Endothelial cell of umbilical vein (primary cell): ENCODE measurements around the gene GRAMD4. TPM values are rescaled to one million over a fixed set of nuclear protein-coding genes. Genes with fewer than 3 reads are reported as not detected.

Experiments used
- BruUV-seq: library from RNA; stranded (reverse); fragments of 400-500 nt; replicated peaks from 2 replicates; lab custom pipeline; 2021; lab: Mats Ljungman, UMichigan
- CTCF ChIA-PET: fragments of 300-600, 350-600 bp; sonication (Branson Sonifier 250); formaldehyde crosslinking; loops from one replicate; lab custom pipeline; 2021; ENCODE audit warnings: antibody characterized with exemption, inconsistent platforms; lab: Charles Lee
- POLR2A ChIA-PET: fragments of 300-600, 350-600 bp; sonication (Branson Sonifier 250); formaldehyde crosslinking; loops from one replicate; lab custom pipeline; 2021; ENCODE audit warnings: antibody characterized with exemption, inconsistent platforms; lab: Charles Lee
- DNase-seq: peaks from one replicate; pipeline ENCODE4 v3.0.0-alpha.2; 2011; ENCODE audit warnings: low read depth, low spot score
- FAIRE-seq: peaks from 2 replicates; lab custom pipeline; 2011; peaks lifted over from hg19 to GRCh38; lab: Jason Lieb, UNC
- H2AFZ ChIP-seq: 2 replicates; pipeline ENCODE4 v1.6.0; 2012; ENCODE audit warnings: low read depth, low read length, control low read depth, inconsistent platforms
- H3K27ac ChIP-seq: 2 replicates; pipeline ENCODE4 v1.5.1; 2011; ENCODE audit warnings: low read depth, mild to moderate bottlenecking, control low read depth, low read length, moderate library complexity; ENCODE audit not compliant: insufficient read depth
- H3K27me3 ChIP-seq, 2 experiments: 2 replicates each; pipeline versions ENCODE4 v1.6.0 to v1.6.1; 2011; ENCODE audit warnings: low read length in 2 of 2, mixed read lengths in 1 of 2; ENCODE audit not compliant: control insufficient read depth in 2 of 2, insufficient read depth in 2 of 2
- H3K36me3 ChIP-seq, 2 experiments: 2 replicates in 1 of 2; 3 replicates in 1 of 2; pipeline ENCODE4 v1.5.1; 2011; ENCODE audit warnings: low read length in 2 of 2, mild to moderate bottlenecking in 1 of 2, moderate library complexity in 1 of 2; ENCODE audit not compliant: control insufficient read depth in 2 of 2, insufficient read depth in 2 of 2; ENCODE audit errors: extremely low read depth in 1 of 2
- H3K4me1 ChIP-seq: 3 replicates; pipeline ENCODE4 v1.5.1; 2011; ENCODE audit warnings: mild to moderate bottlenecking, low read length; ENCODE audit not compliant: control insufficient read depth, insufficient read depth; ENCODE audit errors: extremely low read depth
- H3K4me2 ChIP-seq: 2 replicates; pipeline ENCODE4 v1.6.1; 2011; ENCODE audit warnings: low read length, control low read depth, mixed read lengths; ENCODE audit not compliant: insufficient read depth
- H3K4me3 ChIP-seq, 3 experiments: fragments of 200-600 bp in 1 of 3; sonication (generic), shearing (Covaris generic) in 1 of 3; replicated peaks in 1 of 3; 2 replicates each; pipeline ENCODE4 v1.5.1; 2011 to 2016; ENCODE audit warnings: control low read depth in 3 of 3, low read length in 3 of 3, mild to moderate bottlenecking in 2 of 3, inconsistent platforms in 1 of 3, low read depth in 1 of 3, moderate library complexity in 1 of 3; ENCODE audit not compliant: insufficient read depth in 1 of 3
- H3K79me2 ChIP-seq: 2 replicates; pipeline ENCODE4 v1.6.0; 2012; ENCODE audit warnings: low read length, inconsistent platforms; ENCODE audit not compliant: control insufficient read depth, insufficient read depth
- H3K9ac ChIP-seq: replicated peaks from 2 replicates; pipeline ENCODE3; 2011; ENCODE audit warnings: low read length, control low read depth; ENCODE audit not compliant: insufficient read depth; ENCODE audit errors: extremely low read depth
- H3K9me1 ChIP-seq: replicated peaks from 3 replicates; pipeline ENCODE4 v1.6.0; 2011; ENCODE audit warnings: mild to moderate bottlenecking, low read length; ENCODE audit not compliant: control insufficient read depth, insufficient read depth; ENCODE audit errors: extremely low read depth
- H3K9me3 ChIP-seq: replicated peaks from 2 replicates; pipeline ENCODE4 v1.5.1; 2012; ENCODE audit warnings: low read length, inconsistent platforms; ENCODE audit not compliant: control insufficient read depth, insufficient read depth
- H4K20me1 ChIP-seq: replicated peaks from 2 replicates; pipeline ENCODE3; 2011; ENCODE audit warnings: mild to moderate bottlenecking, low read length; ENCODE audit not compliant: control insufficient read depth, insufficient read depth; ENCODE audit errors: extremely low read depth
- FOS ChIP-seq: IDR thresholded peaks from 2 replicates; pipeline ENCODE4 v1.6.1; 2011; ENCODE audit warnings: mild to moderate bottlenecking, low read length, moderate library complexity, borderline replicate concordance; ENCODE audit not compliant: insufficient read depth
- JUN ChIP-seq: IDR thresholded peaks from 2 replicates; pipeline ENCODE4 v1.6.1; 2011; ENCODE audit warnings: borderline replicate concordance, low read depth; ENCODE audit not compliant: insufficient read length, insufficient read depth
- MYC ChIP-seq: IDR thresholded peaks from one replicate; pipeline ENCODE4 v1.6.1; 2011; ENCODE audit warnings: mild to moderate bottlenecking, low read depth, low read length
- POLR2AphosphoS5 ChIP-seq: IDR thresholded peaks from 2 replicates; pipeline ENCODE4 v1.6.1; 2012; ENCODE audit warnings: low read depth, mild to moderate bottlenecking, control low read depth, low read length, moderate library complexity; ENCODE audit not compliant: insufficient read depth
- dilution Hi-C: fragments of 300-500 bp; cut with MboI; formaldehyde crosslinking; loops from one replicate; pipeline ENCODE4 v1.15.0; 2019; ENCODE audit warnings: low sequenced_read_pairs; ENCODE audit not compliant: extremely low pct_ligation_motif_present
- intact Hi-C: fragments of 100-400 bp; cut with micrococcal nuclease; formaldehyde crosslinking; loops from one replicate; pipeline ENCODE4 v1.10.0; 2022
- polyA plus RNA-seq, 4 experiments: library from polyadenylated mRNA; depleted of rRNA in 3 of 4; stranded (reverse) in 3 of 4; unstranded in 1 of 4; fragments of >200 nt; gene quantifications; 2 replicates each; pipeline versions ENCODE4 v1.2.1 to v1.2.3, GENCODE V29; 2011 to 2012; ENCODE audit warnings: missing spikeins in 1 of 4
- total RNA-seq: library from RNA; stranded (reverse); gene quantifications from 2 replicates; pipeline ENCODE4 v1.2.3, GENCODE V29; 2021
- TF ChIP-seq, protein P1 (sequence below), 2 donors: IDR thresholded peaks; 1 replicate in 1 of 2; 2 replicates in 1 of 2; pipeline ENCODE4 v1.5.1; 2011; ENCODE audit warnings: low read length in 2 of 2, mild to moderate bottlenecking in 2 of 2, moderate library complexity in 2 of 2, control low read depth in 1 of 2, inconsistent platforms in 1 of 2, low read depth in 1 of 2; ENCODE audit not compliant: insufficient read depth in 1 of 2; ENCODE audit errors: extremely low read depth in 1 of 2
- TF ChIP-seq, protein P2 (sequence below): IDR thresholded peaks from 2 replicates; pipeline ENCODE4 v1.6.1; 2011; ENCODE audit not compliant: insufficient read depth, insufficient read length

The GRAMD4 gene
- total and polyA plus RNA-seq, 2 donors (not counting 3 experiments of a cell fraction or from before 2014, with no cell fraction given): 5.9 to 14.8 TPM

DNA sequence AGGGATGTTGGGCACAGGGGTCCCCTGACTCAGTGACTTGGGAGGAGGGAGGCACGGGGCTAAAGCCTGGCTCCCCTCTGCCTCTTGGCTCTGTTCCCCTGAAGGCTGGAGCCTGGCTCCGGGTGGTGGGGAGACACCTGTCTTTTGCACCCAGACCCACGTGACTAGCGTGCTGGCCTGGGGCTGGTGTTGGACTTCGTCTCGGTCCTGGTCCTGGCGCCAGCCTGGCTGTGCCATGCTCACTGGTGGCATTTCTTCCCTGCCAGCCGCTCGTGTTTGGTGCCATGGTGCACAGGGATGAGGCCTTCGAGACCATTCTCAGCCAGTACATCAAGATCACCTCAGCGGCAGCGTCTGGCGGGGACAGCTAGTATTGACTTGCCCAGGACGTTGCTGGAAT lies 56.7 kb downstream of the GRAMD4 start:
- no peak overlapping the region for H3K4me2 ChIP-seq
- DNase-seq (no peak), FAIRE-seq (no peak)
- H4K20me1 ChIP-seq: no peaks in the 10 kb centered on the region
- H3K9ac ChIP-seq: no peak overlapping the region
- BruUV-seq: no TSS peak
- no peaks in the 10 kb centered on the region for H3K36me3 ChIP-seq
- TF ChIP-seq FOS: no peak
- TF ChIP-seq, protein P1, sequence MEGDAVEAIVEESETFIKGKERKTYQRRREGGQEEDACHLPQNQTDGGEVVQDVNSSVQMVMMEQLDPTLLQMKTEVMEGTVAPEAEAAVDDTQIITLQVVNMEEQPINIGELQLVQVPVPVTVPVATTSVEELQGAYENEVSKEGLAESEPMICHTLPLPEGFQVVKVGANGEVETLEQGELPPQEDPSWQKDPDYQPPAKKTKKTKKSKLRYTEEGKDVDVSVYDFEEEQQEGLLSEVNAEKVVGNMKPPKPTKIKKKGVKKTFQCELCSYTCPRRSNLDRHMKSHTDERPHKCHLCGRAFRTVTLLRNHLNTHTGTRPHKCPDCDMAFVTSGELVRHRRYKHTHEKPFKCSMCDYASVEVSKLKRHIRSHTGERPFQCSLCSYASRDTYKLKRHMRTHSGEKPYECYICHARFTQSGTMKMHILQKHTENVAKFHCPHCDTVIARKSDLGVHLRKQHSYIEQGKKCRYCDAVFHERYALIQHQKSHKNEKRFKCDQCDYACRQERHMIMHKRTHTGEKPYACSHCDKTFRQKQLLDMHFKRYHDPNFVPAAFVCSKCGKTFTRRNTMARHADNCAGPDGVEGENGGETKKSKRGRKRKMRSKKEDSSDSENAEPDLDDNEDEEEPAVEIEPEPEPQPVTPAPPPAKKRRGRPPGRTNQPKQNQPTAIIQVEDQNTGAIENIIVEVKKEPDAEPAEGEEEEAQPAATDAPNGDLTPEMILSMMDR (IDR thresholded peaks at IDR 0.05; ENCODE audit: extremely low read depth in 1 of 2, insufficient read depth in 1 of 2, low read depth in 1 of 2, low read length in 2 of 2): no peak
- TF ChIP-seq, protein P2, sequence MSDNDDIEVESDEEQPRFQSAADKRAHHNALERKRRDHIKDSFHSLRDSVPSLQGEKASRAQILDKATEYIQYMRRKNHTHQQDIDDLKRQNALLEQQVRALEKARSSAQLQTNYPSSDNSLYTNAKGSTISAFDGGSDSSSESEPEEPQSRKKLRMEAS: no peak
- no peak for TF ChIP-seq POLR2AphosphoS5
- no peak for TF ChIP-seq JUN
- no peak for TF ChIP-seq MYC
- ChIA-PET CTCF (no interaction called here), POLR2A (no interaction called here)
- intact Hi-C loops: no loop called here
- no peak overlapping the region for H2AFZ ChIP-seq
- no peaks in the 10 kb centered on the region for H3K79me2 ChIP-seq
- no peaks in the 10 kb centered on the region for H3K9me3 ChIP-seq
- H3K4me3 ChIP-seq: no peak overlapping the region
- no peaks in the 10 kb centered on the region for H3K4me1 ChIP-seq
- H3K27me3 ChIP-seq: no peaks in the 10 kb centered on the region
- no peak overlapping the region for H3K27ac ChIP-seq
- H3K9me1 ChIP-seq: no peaks in the 10 kb centered on the region
- dilution Hi-C loops: no loop called here
